ENCODE measurements around the gene AFP.

GRCh38 chr4:73435984-73436383 is at the start of gene AFP:
- TF ChIP-seq ELF4 (IDR thresholded peaks at IDR 0.05) (no peak), SUZ12 (IDR thresholded peaks at IDR 0.05) (no peak), BHLHE40 (IDR thresholded peaks at IDR 0.05; ENCODE audit: borderline replicate concordance) (no peak), HDGF (IDR thresholded peaks at IDR 0.05; ENCODE audit: borderline replicate concordance) (no peak)

Data from HEK293T (cell line).